ENCODE data around the gene ACAD8. TPM values are rescaled to one million over a fixed set of nuclear protein-coding genes. Genes with fewer than 3 reads are reported as not detected.

Gene ACAD8
- total RNA-seq, 4 donors from 2014 or later: 46.3 to 71.2 (median 59.8) TPM

GRCh38 chr11:134242376-134242775, 11.0 kb upstream of the ACAD8 start:
- TF ChIP-seq EP300 (IDR thresholded peaks at IDR 0.05): no peak
- TF ChIP-seq POLR2AphosphoS5 (IDR thresholded peaks at IDR 0.05): no peak
- TF ChIP-seq POLR2A (IDR thresholded peaks at IDR 0.05): no peak
- no peak for TF ChIP-seq CTCF (IDR thresholded peaks at IDR 0.05)
- Histone ChIP-seq H3K27me3 (no peaks in the 10 kb centered on the region), H3K4me1 (no peaks in the 10 kb centered on the region), H3K4me3 (no peak overlapping the region), H3K27ac (no peak overlapping the region), H3K36me3 (peaks cover 93% of the 10 kb centered on the region), H3K9me3 (no peaks in the 10 kb centered on the region)
- DNase-seq (ENCODE audit: low spot score in 2 of 2): no peak
- 89% methylated on average over 9 of the region's 9 CpGs for WGBS

GRCh38 chr11:134243913-134244312, 9.5 kb upstream of the ACAD8 start:
- no peak for DNase-seq (ENCODE audit: low spot score in 2 of 2)
- H3K36me3 ChIP-seq: peaks cover 98% of the 10 kb centered on the region

GRCh38 chr11:134244593-134244992, 8.8 kb upstream of the ACAD8 start:
- WGBS: 70% methylated on average over 6 of the region's 7 CpGs
- peak in 1 of 2 donors; percentile 39 for TF ChIP-seq CTCF (IDR thresholded peaks at IDR 0.05)
- TF ChIP-seq POLR2AphosphoS5 (IDR thresholded peaks at IDR 0.05): no peak
- no peak for TF ChIP-seq EP300 (IDR thresholded peaks at IDR 0.05)
- TF ChIP-seq POLR2A (IDR thresholded peaks at IDR 0.05): no peak
- no peaks in the 10 kb centered on the region for H3K4me1 ChIP-seq
- H3K27me3 ChIP-seq: no peaks in the 10 kb centered on the region
- no peaks in the 10 kb centered on the region for H3K9me3 ChIP-seq
- peaks cover 98% of the 10 kb centered on the region for H3K36me3 ChIP-seq
- H3K4me3 ChIP-seq: no peak overlapping the region
- peak in 1 of 2 donors; percentile 69 for DNase-seq (ENCODE audit: low spot score in 2 of 2)
- H3K27ac ChIP-seq: no peak overlapping the region

More at GRCh38 chr11:134243913-134244312, 9.5 kb upstream of the ACAD8 start:
- Histone ChIP-seq H3K4me3 (no peak overlapping the region), H3K9me3 (no peaks in the 10 kb centered on the region), H3K4me1 (no peaks in the 10 kb centered on the region), H3K27ac (no peak overlapping the region), H3K27me3 (no peaks in the 10 kb centered on the region)
- TF ChIP-seq CTCF (IDR thresholded peaks at IDR 0.05) (no peak), EP300 (IDR thresholded peaks at IDR 0.05) (no peak), POLR2AphosphoS5 (IDR thresholded peaks at IDR 0.05) (no peak), POLR2A (IDR thresholded peaks at IDR 0.05) (no peak)
- 93% methylated on average over 4 of the region's 4 CpGs for WGBS

DNA sequence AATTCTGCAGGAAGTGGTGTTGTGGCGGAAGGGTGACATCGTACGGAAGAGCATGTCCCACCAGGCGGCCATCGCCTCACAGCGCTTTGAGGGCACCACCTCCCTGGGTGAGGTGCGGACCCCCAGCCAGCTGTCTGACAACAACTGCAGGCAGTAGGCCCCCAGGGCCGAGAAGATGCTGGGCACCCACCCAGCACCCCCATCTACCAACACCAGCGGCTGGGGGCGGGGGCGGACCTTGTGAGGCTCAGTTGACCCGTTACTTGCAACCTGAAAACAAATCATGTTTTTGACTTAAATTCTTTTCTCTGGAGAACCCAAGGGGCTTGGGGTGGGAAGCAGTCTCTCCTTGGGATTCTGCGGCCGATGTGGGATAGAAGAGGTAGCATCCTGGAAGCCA, 7.9 kb upstream of the ACAD8 start:
- 92% methylated on average over 13 of the region's 14 CpGs for WGBS
- H3K4me1 ChIP-seq: no peaks in the 10 kb centered on the region
- no peak for TF ChIP-seq POLR2A (IDR thresholded peaks at IDR 0.05)
- no peak for TF ChIP-seq CTCF (IDR thresholded peaks at IDR 0.05)
- TF ChIP-seq EP300 (IDR thresholded peaks at IDR 0.05): no peak
- no peak for TF ChIP-seq POLR2AphosphoS5 (IDR thresholded peaks at IDR 0.05)
- DNase-seq (ENCODE audit: low spot score in 2 of 2): peak in 1 of 2 donors; percentile 76
- no peaks in the 10 kb centered on the region for H3K9me3 ChIP-seq
- H3K4me3 ChIP-seq: no peak overlapping the region
- H3K27ac ChIP-seq: no peak overlapping the region
- no peaks in the 10 kb centered on the region for H3K27me3 ChIP-seq
- H3K36me3 ChIP-seq: peaks cover 98% of the 10 kb centered on the region

GRCh38 chr11:134246100-134246499, 7.3 kb upstream of the ACAD8 start:
- Histone ChIP-seq H3K4me3 (no peak overlapping the region), H3K9me3 (no peaks in the 10 kb centered on the region), H3K4me1 (no peaks in the 10 kb centered on the region), H3K27ac (no peak overlapping the region), H3K27me3 (no peaks in the 10 kb centered on the region), H3K36me3 (peaks cover 93% of the 10 kb centered on the region)
- WGBS: 90% methylated on average over 7 of the region's 11 CpGs
- no peak for TF ChIP-seq POLR2A (IDR thresholded peaks at IDR 0.05)
- TF ChIP-seq POLR2AphosphoS5 (IDR thresholded peaks at IDR 0.05): no peak
- no peak for TF ChIP-seq CTCF (IDR thresholded peaks at IDR 0.05)
- TF ChIP-seq EP300 (IDR thresholded peaks at IDR 0.05): no peak
- DNase-seq (ENCODE audit: low spot score in 2 of 2): no peak

All from suprapubic skin (tissue), 4 donors.